Renal cortex interstitium (tissue), 11 donors: ENCODE data around the gene CCDC8. TPM values are rescaled to one million over a fixed set of nuclear protein-coding genes. Genes with fewer than 3 reads are reported as not detected.
"Not testable (repeated sequence)": the region's sequence is repeated elsewhere in the genome, so short reads cannot be mapped to it uniquely, and the experiment has no call there.

Experiments
- DNase-seq, 11 donors: peaks; one replicate each; pipeline ENCODE4 v3.0.0-alpha.2; 2013; ENCODE audit warnings: low read depth in 9 of 11, low spot score in 4 of 11; ENCODE audit errors: extremely low read depth in 1 of 11
- polyA plus RNA-seq, 3 donors: library from polyadenylated mRNA; unstranded; fragments of 120-200 nt; gene quantifications; one replicate each; pipeline ENCODE4 v1.2.1, GENCODE V29; 2013; ENCODE audit not compliant: insufficient read length in 3 of 3

CCDC8 gene
- polyA plus RNA-seq, 3 donors = 45.3 to 71.4 (median 57.8) TPM

GRCh38 chr19:46390866-46391265, 22.5 kb downstream of the CCDC8 start:
- no peak for DNase-seq

GRCh38 chr19:46390121-46390858, 23.1 kb downstream of the CCDC8 start:
- no peak for DNase-seq

GRCh38 chr19:46388311-46389095, 24.9 kb downstream of the CCDC8 start:
- no peak for DNase-seq

GRCh38 chr19:46387713-46388130, 25.6 kb downstream of the CCDC8 start:
- DNase-seq = no peak

- no peak for DNase-seq
These were observed 26.2 kb downstream of the CCDC8 start for GRCh38 chr19:46386996-46387712.

GRCh38 chr19:46386151-46386550, 27.2 kb downstream of the CCDC8 start:
- no peak for DNase-seq

- DNase-seq = no peak
These were observed 27.7 kb downstream of the CCDC8 start for GRCh38 chr19:46385636-46386035.

- DNase-seq = no peak
These were observed 29.0 kb downstream of the CCDC8 start for GRCh38 chr19:46384396-46384795.

GRCh38 chr19:46383846-46384245, 29.5 kb downstream of the CCDC8 start:
- no peak for DNase-seq

GRCh38 chr19:46383171-46383815, 30.1 kb downstream of the CCDC8 start:
- no peak for DNase-seq

GRCh38 chr19:46381756-46382345, 31.5 kb downstream of the CCDC8 start:
- no peak for DNase-seq

GRCh38 chr19:46381346-46381745, 32.0 kb downstream of the CCDC8 start:
- no peak for DNase-seq

- DNase-seq = no peak
These were observed 32.7 kb downstream of the CCDC8 start for GRCh38 chr19:46380690-46381089.

GRCh38 chr19:46378268-46378667, 35.1 kb downstream of the CCDC8 start:
- DNase-seq = peak in 2 of 11 donors; percentile 19 to 38

- no peak for DNase-seq
These were observed 36.9 kb downstream of the CCDC8 start for GRCh38 chr19:46376241-46377153.

GRCh38 chr19:46375476-46376067, 37.8 kb downstream of the CCDC8 start:
- DNase-seq = not testable (repeated sequence)
